ENCODE data around the gene RPGRIP1.

GRCh38 chr14:21255385-21256101, 24.3 kb upstream of the RPGRIP1 start:
- TF ChIP-seq, protein P1, sequence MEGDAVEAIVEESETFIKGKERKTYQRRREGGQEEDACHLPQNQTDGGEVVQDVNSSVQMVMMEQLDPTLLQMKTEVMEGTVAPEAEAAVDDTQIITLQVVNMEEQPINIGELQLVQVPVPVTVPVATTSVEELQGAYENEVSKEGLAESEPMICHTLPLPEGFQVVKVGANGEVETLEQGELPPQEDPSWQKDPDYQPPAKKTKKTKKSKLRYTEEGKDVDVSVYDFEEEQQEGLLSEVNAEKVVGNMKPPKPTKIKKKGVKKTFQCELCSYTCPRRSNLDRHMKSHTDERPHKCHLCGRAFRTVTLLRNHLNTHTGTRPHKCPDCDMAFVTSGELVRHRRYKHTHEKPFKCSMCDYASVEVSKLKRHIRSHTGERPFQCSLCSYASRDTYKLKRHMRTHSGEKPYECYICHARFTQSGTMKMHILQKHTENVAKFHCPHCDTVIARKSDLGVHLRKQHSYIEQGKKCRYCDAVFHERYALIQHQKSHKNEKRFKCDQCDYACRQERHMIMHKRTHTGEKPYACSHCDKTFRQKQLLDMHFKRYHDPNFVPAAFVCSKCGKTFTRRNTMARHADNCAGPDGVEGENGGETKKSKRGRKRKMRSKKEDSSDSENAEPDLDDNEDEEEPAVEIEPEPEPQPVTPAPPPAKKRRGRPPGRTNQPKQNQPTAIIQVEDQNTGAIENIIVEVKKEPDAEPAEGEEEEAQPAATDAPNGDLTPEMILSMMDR (tag by site-specific recombination; IDR thresholded peaks at IDR 0.05): no peak
- TF ChIP-seq MYNN (tag by site-specific recombination; IDR thresholded peaks at IDR 0.05; ENCODE audit: borderline replicate concordance) (no peak), ZBTB49 (tag by site-specific recombination; IDR thresholded peaks at IDR 0.05; ENCODE audit: low read depth) (no peak), ZSCAN30 (tag by site-specific recombination; IDR thresholded peaks at IDR 0.05) (no peak), KLF10 (tag by site-specific recombination; IDR thresholded peaks at IDR 0.05) (no peak), KLF16 (tag by site-specific recombination; IDR thresholded peaks at IDR 0.05) (no peak), ZNF274 (IDR thresholded peaks at IDR 0.05; ENCODE audit: low read length) (no peak), ZNF274 (tag by site-specific recombination; IDR thresholded peaks at IDR 0.05; ENCODE audit: borderline replicate concordance) (no peak), ZNF16 (tag by site-specific recombination; IDR thresholded peaks at IDR 0.05; ENCODE audit: low read depth) (no peak), ZNF596 (tag by site-specific recombination; IDR thresholded peaks at IDR 0.05) (no peak), SALL2 (tag by site-specific recombination; IDR thresholded peaks at IDR 0.05; ENCODE audit: borderline replicate concordance) (no peak), ZNF214 (tag by site-specific recombination; IDR thresholded peaks at IDR 0.05; ENCODE audit: borderline replicate concordance) (no peak), ZNF776 (tag by site-specific recombination; IDR thresholded peaks at IDR 0.05; ENCODE audit: borderline replicate concordance) (no peak), ZFP37 (tag by site-specific recombination; IDR thresholded peaks at IDR 0.05) (no peak)
